Measurements from ENCODE around the gene ZNF550.

The ZNF550 gene

DNA sequence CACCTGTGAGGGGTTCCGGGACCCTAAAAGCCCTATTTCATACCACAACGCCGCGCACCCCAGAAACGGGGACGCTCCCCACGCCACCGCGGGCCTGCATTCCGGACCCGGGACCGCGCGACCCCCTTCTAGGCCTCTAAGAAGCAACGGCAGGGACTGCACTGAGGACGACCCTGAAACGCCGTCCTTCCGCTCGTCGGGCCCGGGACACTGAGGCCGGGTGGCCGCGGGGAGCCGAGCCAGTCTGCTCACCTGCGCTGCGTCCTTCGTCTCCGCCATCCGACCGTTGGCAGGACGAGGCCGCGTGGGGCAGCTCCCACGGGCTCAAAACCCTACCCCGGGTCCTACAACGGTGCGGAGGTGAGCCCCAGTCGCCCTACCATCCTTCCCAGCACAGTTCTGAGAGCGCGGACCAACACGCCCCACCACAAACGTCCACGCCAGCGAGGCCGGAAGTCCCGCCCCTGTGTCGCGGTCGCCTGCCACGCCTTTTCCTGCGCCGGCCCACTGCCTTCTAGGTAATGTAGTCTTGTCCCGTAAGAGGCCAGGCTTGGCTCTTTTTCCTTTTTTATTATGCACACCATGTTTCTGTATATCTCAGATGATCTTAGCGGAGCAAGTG is at the start of gene ZNF550:
Gene ZNF550 (minus strand): TSS at position 460 of the 622 bp plus-strand sequence. CDS start 181 bp downstream, at position 279.
- peak within 1 kb of the TSS; percentile 87 for H3K4me3 ChIP-seq (ENCODE audit: control insufficient read depth, low read depth, low read length)
- TF ChIP-seq, protein P1, sequence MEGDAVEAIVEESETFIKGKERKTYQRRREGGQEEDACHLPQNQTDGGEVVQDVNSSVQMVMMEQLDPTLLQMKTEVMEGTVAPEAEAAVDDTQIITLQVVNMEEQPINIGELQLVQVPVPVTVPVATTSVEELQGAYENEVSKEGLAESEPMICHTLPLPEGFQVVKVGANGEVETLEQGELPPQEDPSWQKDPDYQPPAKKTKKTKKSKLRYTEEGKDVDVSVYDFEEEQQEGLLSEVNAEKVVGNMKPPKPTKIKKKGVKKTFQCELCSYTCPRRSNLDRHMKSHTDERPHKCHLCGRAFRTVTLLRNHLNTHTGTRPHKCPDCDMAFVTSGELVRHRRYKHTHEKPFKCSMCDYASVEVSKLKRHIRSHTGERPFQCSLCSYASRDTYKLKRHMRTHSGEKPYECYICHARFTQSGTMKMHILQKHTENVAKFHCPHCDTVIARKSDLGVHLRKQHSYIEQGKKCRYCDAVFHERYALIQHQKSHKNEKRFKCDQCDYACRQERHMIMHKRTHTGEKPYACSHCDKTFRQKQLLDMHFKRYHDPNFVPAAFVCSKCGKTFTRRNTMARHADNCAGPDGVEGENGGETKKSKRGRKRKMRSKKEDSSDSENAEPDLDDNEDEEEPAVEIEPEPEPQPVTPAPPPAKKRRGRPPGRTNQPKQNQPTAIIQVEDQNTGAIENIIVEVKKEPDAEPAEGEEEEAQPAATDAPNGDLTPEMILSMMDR (conservative IDR thresholded peaks at IDR 0.05; ENCODE audit: control insufficient read depth, insufficient read depth, low read depth, low read length): no peak
- peak; percentile 85 for DNase-seq (ENCODE audit: low read depth)

DNA sequence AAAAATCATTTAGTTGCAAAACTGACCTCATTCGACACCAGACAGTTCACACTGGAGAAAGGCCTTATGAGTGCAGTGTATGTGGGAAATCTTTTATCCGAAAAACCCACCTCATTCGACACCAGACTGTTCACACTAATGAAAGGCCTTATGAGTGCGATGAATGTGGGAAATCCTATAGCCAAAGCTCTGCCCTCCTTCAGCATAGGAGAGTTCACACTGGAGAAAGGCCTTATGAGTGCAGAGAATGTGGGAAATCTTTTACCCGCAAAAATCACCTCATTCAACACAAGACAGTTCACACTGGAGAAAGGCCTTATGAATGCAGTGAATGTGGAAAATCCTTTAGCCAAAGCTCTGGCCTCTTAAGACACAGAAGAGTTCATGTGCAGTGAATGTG is 47.3 kb upstream of the ZNF550 start:
- DNase-seq (ENCODE audit: low read depth): no peak
- no peak overlapping the region for H3K4me3 ChIP-seq (ENCODE audit: control insufficient read depth, low read depth, low read length)
- TF ChIP-seq, protein P1 (conservative IDR thresholded peaks at IDR 0.05; ENCODE audit: control insufficient read depth, insufficient read depth, low read depth, low read length): no peak

DNA sequence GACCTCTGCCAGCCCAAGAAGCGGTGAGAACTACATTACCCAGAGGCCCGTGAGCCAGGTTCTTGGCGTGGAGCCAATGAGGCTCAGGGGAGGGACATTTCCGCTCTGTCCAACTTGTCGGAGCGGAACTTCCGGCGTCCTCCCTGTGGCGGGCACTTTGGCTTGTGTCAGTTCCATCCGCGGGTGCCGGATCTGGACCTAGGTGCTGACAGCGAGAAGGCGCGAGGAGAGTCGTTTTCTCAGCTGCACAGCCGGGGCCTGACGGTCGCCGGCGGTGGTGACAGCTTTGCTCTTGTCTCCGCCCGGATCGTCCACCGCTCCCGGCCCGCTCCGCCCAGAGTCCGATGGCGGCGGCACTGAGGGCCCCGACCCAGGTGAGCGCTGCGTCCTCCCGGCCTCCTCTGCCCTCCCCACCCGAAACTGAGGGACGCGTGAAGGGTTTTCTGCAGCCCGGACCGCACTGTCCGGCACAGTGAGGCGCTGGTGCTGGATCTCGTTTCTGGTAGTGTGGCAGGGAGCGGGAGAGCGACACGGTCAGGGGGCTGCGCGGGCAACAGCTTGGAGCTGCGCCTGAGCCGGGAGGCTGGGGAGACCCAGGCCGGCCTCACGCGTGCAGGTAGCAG is 40.2 kb upstream of the ZNF550 start, which contains the start of gene ZNF530:
Gene ZNF530 (plus strand): TSS at position 125 of the 623 bp plus-strand sequence. CDS start 4,461 bp downstream, outside the sequence.
- peak; percentile 92 for DNase-seq (ENCODE audit: low read depth)
- H3K4me3 ChIP-seq (ENCODE audit: control insufficient read depth, low read depth, low read length): peak within 1 kb of the TSS; percentile 65
- TF ChIP-seq, protein P1 (conservative IDR thresholded peaks at IDR 0.05; ENCODE audit: control insufficient read depth, insufficient read depth, low read depth, low read length): no peak

DNA sequence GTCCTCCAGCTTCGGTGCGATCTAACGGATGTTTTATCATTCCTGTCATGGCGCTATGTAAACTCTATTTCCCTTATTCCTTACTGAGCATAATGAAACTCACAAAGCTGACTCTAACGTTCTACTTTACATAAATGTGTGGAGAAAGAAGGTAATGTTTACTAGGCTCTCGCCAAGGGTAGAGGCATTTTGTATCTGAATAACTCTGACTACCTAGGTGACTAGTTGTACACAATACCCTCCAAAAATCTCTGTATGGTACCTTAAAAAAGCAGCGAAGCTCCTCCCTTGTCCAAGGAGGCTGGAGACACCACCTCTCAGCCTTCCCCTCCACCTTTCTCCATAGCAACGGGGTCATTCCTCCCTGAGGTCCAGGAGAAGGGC is 39.7 kb upstream of the ZNF550 start:
- DNase-seq (ENCODE audit: low read depth): no peak
- peak overlapping the region; percentile 65 for H3K4me3 ChIP-seq (ENCODE audit: control insufficient read depth, low read depth, low read length)
- TF ChIP-seq, protein P1 (conservative IDR thresholded peaks at IDR 0.05; ENCODE audit: control insufficient read depth, insufficient read depth, low read depth, low read length): no peak

DNA sequence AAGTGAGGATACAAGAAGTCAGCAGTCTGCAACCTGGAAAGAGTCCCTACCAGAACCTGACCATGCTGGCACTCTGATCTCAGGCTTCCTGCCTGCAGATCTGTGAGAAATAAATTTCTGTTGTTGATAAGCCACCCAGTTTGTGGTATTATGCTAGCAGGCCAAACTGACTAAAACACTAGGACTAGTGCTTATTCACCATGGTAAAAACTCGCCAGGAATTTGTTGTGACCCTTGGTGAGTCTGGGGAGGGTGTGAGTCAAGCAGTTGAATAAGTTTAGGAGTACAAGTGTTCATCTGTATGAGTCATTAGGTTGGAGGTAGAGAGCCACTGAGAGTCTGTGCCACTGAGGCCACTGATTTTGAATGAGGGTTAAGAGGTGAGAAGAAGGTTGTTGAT is 27.9 kb upstream of the ZNF550 start:
- TF ChIP-seq, protein P1 (conservative IDR thresholded peaks at IDR 0.05; ENCODE audit: control insufficient read depth, insufficient read depth, low read depth, low read length): no peak
- no peak overlapping the region for H3K4me3 ChIP-seq (ENCODE audit: control insufficient read depth, low read depth, low read length)
- peak; percentile 75 for DNase-seq (ENCODE audit: low read depth)

DNA sequence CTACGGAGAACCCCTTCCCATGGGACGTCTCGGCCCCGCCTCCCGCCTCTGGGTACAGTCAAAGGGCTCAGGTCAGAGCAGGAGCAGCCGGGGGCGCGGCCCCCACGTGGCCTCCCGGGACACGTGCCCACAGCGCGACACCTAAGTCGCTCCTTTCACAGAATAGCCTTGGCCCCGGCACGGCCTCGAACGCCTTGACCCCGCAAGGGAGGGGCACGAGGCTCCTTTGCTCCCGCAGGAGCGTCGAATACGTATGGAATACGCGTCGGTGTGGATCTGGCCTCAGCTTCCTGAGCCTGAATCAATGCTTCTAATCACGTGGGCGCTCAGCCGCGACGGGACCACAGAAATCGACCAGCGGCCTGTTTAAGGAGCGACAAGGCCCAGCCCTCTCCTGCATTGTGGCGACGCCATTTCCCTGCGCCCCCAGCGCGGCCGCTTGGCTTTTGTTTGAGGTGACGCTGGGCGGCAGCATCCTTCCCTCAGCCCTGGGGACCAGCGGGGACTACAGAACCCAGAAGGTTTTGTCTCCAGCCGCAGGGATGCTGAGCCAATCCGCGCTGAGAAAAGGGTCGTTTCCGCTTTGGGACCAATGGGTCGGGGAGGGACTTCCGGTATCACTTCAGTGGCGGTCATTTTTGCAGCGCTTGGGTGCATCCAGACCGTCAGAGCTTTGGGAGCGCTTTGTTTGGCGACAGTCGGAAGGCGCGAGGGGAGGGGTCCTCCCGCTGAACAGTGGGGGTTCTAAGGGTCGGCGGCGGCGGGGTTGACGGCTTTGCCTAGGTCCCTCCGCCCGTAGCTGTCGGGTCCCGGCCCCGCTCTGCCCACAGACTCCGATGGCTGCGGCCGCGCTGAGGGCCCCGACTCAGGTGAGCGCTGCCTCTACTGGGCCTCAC is 24.1 kb upstream of the ZNF550 start, which contains the start of gene ZIK1:
Gene ZIK1 (plus strand): TSS at position 625 of the 896 bp plus-strand sequence. CDS start 212 bp downstream, at position 837.
- peak within 1 kb of the TSS; percentile 62 for H3K4me3 ChIP-seq (ENCODE audit: control insufficient read depth, low read depth, low read length)
- TF ChIP-seq, protein P1 (conservative IDR thresholded peaks at IDR 0.05; ENCODE audit: control insufficient read depth, insufficient read depth, low read depth, low read length): no peak
- DNase-seq (ENCODE audit: low read depth): peak; percentile 91
